Measurements from ENCODE around the gene ICE1.

The ICE1 gene

DNA sequence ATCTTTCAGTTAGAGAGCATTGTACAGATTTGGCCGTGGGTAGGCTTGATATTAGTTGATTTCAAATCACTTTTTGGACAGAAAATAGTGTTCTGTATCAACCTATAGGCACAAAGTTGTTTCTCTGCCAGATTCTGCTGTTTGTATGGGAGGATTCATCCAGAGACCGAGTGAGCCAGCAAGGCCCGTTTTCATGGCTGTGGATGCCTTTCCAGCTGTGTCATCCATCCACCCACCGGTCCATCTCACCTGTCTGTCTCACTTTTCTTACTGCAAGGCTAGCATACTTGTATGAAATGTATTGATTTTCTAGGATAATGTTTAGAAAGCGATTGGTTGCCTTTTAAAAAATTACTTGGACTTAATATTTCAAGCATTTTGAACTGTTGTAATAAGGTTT, 34.4 kb downstream of the ICE1 start:
- POLR2A ChIA-PET: no interaction called here

DNA sequence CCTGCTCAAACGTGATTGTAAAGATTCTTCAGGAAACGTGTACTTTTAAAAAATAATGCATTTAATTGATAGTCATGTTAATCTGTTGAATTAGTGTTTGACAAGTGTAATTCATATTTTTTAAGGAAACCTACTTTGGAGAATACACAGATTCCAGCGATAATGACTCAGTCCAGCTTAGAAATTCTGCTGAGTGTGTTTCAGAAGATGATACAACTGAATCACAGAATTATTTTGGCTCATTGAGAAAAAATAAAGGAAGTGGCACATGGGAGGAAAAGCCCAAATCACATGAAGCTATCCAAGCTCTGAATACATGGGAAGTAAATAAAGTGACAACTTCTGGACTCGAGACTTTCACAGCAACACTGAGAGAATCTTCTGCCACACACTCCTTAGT, 37.8 kb downstream of the ICE1 start:
- no peak for DNase-seq (ENCODE audit: extremely low spot score)
- no peak for TF ChIP-seq FOXM1 (IDR thresholded peaks at IDR 0.05; ENCODE audit: borderline replicate concordance)
- no peak for TF ChIP-seq CTBP1 (IDR thresholded peaks at IDR 0.05; ENCODE audit: borderline replicate concordance)
- TF ChIP-seq ZNF384 (IDR thresholded peaks at IDR 0.05): no peak
- TF ChIP-seq ELF4 (IDR thresholded peaks at IDR 0.05): no peak
- CTCF ChIA-PET: no interaction called here
- POLR2A ChIA-PET: no interaction called here

More for the DNA sequence above, 34.4 kb downstream of the ICE1 start:
- no peak for DNase-seq (ENCODE audit: extremely low spot score)
- CTCF ChIA-PET: no interaction called here
- TF ChIP-seq ARNT (IDR thresholded peaks at IDR 0.05): no peak
- no peak for TF ChIP-seq NFRKB (IDR thresholded peaks at IDR 0.05)
- TF ChIP-seq FOXA1 (IDR thresholded peaks at IDR 0.05): no peak
- TF ChIP-seq L3MBTL2 (conservative IDR thresholded peaks at IDR 0.05): no peak
- no peak for TF ChIP-seq FOXM1 (IDR thresholded peaks at IDR 0.05; ENCODE audit: borderline replicate concordance)
- TF ChIP-seq, protein P1, sequence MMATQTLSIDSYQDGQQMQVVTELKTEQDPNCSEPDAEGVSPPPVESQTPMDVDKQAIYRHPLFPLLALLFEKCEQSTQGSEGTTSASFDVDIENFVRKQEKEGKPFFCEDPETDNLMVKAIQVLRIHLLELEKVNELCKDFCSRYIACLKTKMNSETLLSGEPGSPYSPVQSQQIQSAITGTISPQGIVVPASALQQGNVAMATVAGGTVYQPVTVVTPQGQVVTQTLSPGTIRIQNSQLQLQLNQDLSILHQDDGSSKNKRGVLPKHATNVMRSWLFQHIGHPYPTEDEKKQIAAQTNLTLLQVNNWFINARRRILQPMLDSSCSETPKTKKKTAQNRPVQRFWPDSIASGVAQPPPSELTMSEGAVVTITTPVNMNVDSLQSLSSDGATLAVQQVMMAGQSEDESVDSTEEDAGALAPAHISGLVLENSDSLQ (IDR thresholded peaks at IDR 0.05): no peak
- no peak for TF ChIP-seq HDGF (IDR thresholded peaks at IDR 0.05; ENCODE audit: borderline replicate concordance)
- TF ChIP-seq SP1 (IDR thresholded peaks at IDR 0.05): no peak
- TF ChIP-seq CTBP1 (IDR thresholded peaks at IDR 0.05; ENCODE audit: borderline replicate concordance): no peak
- no peak for TF ChIP-seq BHLHE40 (IDR thresholded peaks at IDR 0.05; ENCODE audit: borderline replicate concordance)
- no peak for TF ChIP-seq LEF1 (IDR thresholded peaks at IDR 0.05; ENCODE audit: borderline replicate concordance)
- no peak for TF ChIP-seq FOXK2 (IDR thresholded peaks at IDR 0.05)
- no peak for TF ChIP-seq TARDBP (IDR thresholded peaks at IDR 0.05)

DNA sequence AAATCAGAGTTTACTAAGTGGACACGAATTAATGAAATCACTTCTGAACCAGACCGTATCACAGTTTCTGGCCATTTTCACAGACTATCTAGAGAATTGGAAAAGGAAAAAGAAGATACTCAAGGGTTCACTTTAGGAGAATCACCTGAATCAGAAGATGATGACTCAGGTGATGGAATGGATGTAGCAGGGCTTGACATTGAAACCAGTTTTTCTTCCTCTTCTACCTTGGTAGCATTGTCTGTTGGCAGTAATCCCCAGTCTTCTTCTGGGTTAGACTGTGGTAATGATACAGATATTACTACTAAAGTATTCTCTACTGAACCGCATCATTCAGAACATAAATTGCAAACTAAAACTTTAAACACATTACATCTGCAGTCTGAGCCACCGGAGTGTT, 38.5 kb downstream of the ICE1 start:
- ChIA-PET CTCF (no interaction called here), POLR2A (no interaction called here)
- TF ChIP-seq LEF1 (IDR thresholded peaks at IDR 0.05; ENCODE audit: borderline replicate concordance) (no peak), FOXA1 (IDR thresholded peaks at IDR 0.05) (no peak), FOXK2 (IDR thresholded peaks at IDR 0.05) (no peak), L3MBTL2 (conservative IDR thresholded peaks at IDR 0.05) (no peak), ZNF384 (IDR thresholded peaks at IDR 0.05) (no peak), SUZ12 (IDR thresholded peaks at IDR 0.05) (no peak), HDGF (IDR thresholded peaks at IDR 0.05; ENCODE audit: borderline replicate concordance) (no peak), BHLHE40 (IDR thresholded peaks at IDR 0.05; ENCODE audit: borderline replicate concordance) (no peak), SP1 (IDR thresholded peaks at IDR 0.05) (no peak), ELF4 (IDR thresholded peaks at IDR 0.05) (no peak), NFRKB (IDR thresholded peaks at IDR 0.05) (no peak), ARNT (IDR thresholded peaks at IDR 0.05) (no peak), FOXM1 (IDR thresholded peaks at IDR 0.05; ENCODE audit: borderline replicate concordance) (no peak), TARDBP (IDR thresholded peaks at IDR 0.05) (no peak), CTBP1 (IDR thresholded peaks at IDR 0.05; ENCODE audit: borderline replicate concordance) (no peak)
- TF ChIP-seq, protein P1 (IDR thresholded peaks at IDR 0.05): no peak
- no peak for DNase-seq (ENCODE audit: extremely low spot score)

DNA sequence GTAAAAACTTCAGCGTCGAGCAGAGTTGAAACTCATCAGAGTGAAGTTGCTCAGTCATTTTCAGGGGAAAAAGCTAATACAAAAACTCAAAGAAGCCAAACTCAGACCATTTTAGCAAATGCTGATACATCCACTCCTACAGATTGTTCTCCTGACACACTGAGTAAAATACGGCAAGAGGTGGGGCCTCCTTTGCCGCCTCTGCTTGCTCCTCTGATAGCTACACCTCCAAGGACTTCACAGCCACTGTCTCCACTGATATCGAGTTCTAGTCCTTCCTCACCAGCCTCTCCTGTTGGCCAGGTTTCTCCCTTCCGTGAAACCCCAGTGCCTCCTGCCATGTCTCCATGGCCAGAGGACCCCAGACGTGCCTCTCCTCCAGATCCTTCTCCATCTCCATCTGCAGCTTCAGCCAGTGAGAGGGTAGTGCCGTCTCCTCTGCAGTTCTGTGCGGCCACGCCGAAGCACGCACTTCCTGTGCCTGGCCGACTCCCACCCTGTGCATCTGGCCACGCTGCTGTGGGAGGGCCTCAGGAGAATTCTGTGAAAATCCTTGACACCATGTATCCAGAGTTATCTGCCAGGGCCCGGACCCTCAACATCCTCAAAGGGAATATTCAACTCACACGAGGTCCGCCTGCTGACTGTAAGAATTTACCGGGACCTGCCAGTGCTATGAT, 41.7 kb downstream of the ICE1 start:
- CTCF ChIA-PET: no interaction called here
- POLR2A ChIA-PET: no interaction called here
- no peak for DNase-seq (ENCODE audit: extremely low spot score)
- TF ChIP-seq SUZ12 (IDR thresholded peaks at IDR 0.05): no peak
- no peak for TF ChIP-seq CTBP1 (IDR thresholded peaks at IDR 0.05; ENCODE audit: borderline replicate concordance)
- TF ChIP-seq TARDBP (IDR thresholded peaks at IDR 0.05): no peak
- no peak for TF ChIP-seq ELF4 (IDR thresholded peaks at IDR 0.05)
- no peak for TF ChIP-seq ZNF384 (IDR thresholded peaks at IDR 0.05)
- no peak for TF ChIP-seq LEF1 (IDR thresholded peaks at IDR 0.05; ENCODE audit: borderline replicate concordance)
- no peak for TF ChIP-seq FOXA1 (IDR thresholded peaks at IDR 0.05)
- no peak for TF ChIP-seq L3MBTL2 (conservative IDR thresholded peaks at IDR 0.05)
- no peak for TF ChIP-seq FOXM1 (IDR thresholded peaks at IDR 0.05; ENCODE audit: borderline replicate concordance)
- TF ChIP-seq HDGF (IDR thresholded peaks at IDR 0.05; ENCODE audit: borderline replicate concordance): no peak
- TF ChIP-seq SP1 (IDR thresholded peaks at IDR 0.05): no peak
- no peak for TF ChIP-seq ARNT (IDR thresholded peaks at IDR 0.05)
- TF ChIP-seq NFRKB (IDR thresholded peaks at IDR 0.05): no peak
- TF ChIP-seq FOXK2 (IDR thresholded peaks at IDR 0.05): no peak
- TF ChIP-seq BHLHE40 (IDR thresholded peaks at IDR 0.05; ENCODE audit: borderline replicate concordance): no peak
- TF ChIP-seq, protein P1 (IDR thresholded peaks at IDR 0.05): no peak

DNA sequence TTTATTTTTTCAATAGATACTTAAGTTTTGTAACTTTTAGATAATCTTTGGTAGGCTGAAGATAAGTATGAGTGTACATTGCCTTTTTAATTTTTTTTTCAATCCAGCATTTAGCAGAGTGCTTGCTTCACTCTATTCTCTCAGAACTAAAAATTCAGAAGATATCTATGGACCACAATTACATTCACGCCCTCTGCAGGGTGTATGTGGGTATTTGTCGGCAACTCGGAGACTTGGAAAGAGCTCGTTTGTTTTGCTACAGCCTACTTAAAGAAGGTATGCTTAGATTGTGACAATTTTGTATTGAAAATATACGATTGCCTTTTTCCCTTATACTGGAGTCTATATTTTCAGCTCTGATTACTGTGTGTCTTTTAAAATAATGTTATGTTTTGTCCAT, 43.8 kb downstream of the ICE1 start:
- DNase-seq (ENCODE audit: extremely low spot score): no peak
- POLR2A ChIA-PET: no interaction called here

DNA sequence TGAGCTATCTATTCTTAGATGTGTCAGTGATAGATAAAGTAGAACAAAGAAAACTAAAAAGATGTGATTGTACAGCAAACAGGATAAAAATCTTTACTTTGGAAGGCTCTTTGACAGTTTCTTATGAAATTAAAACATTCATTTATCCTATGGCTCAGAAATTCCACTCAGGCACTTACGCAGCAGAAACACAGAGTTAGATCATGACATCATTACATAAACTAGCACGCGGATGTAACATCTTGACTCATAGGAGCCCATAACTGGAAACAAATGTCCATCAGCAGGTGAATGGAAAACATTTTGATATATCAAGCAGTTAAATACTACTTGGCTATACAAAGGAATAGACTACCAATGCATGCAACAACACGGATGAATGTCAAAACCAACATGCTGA, 45.3 kb downstream of the ICE1 start:
- TF ChIP-seq ZNF384 (IDR thresholded peaks at IDR 0.05) (no peak), SP1 (IDR thresholded peaks at IDR 0.05) (no peak), FOXM1 (IDR thresholded peaks at IDR 0.05; ENCODE audit: borderline replicate concordance) (no peak), LEF1 (IDR thresholded peaks at IDR 0.05; ENCODE audit: borderline replicate concordance) (no peak), TARDBP (IDR thresholded peaks at IDR 0.05) (no peak), L3MBTL2 (conservative IDR thresholded peaks at IDR 0.05) (no peak), ARNT (IDR thresholded peaks at IDR 0.05) (no peak)
- POLR2A ChIA-PET: no interaction called here
- DNase-seq (ENCODE audit: extremely low spot score): no peak
- CTCF ChIA-PET: no interaction called here

More for the DNA sequence above, 43.8 kb downstream of the ICE1 start:
- TF ChIP-seq BHLHE40 (IDR thresholded peaks at IDR 0.05; ENCODE audit: borderline replicate concordance) (no peak), NFRKB (IDR thresholded peaks at IDR 0.05) (no peak), HDGF (IDR thresholded peaks at IDR 0.05; ENCODE audit: borderline replicate concordance) (no peak), FOXA1 (IDR thresholded peaks at IDR 0.05) (no peak), CTBP1 (IDR thresholded peaks at IDR 0.05; ENCODE audit: borderline replicate concordance) (no peak), L3MBTL2 (conservative IDR thresholded peaks at IDR 0.05) (no peak), SUZ12 (IDR thresholded peaks at IDR 0.05) (no peak), ELF4 (IDR thresholded peaks at IDR 0.05) (no peak), ARNT (IDR thresholded peaks at IDR 0.05) (no peak), SP1 (IDR thresholded peaks at IDR 0.05) (no peak)
- CTCF ChIA-PET: interaction anchor here (0.5 kb wide), 1 partner anchor 10 kb away, joined by 5 read pairs; no protein-coding TSS in a partner anchor

Measured in HEK293T (cell line).